Nephron progenitor cell (in vitro differentiated cells): ENCODE results near the gene IRX6.

ENCODE experiments used
- DNase-seq: peaks from one replicate; pipeline ENCODE4 v3.0.0; 2021
- H3K27ac Mint-ChIP-seq: 2 replicates; pipeline ENCODE4 v1.8.0; 2021; ENCODE audit warnings: mild to moderate bottlenecking, moderate library complexity, mixed read lengths
- H3K27me3 Mint-ChIP-seq: 2 replicates; pipeline ENCODE4 v1.8.0; 2021; ENCODE audit warnings: mild to moderate bottlenecking, low read depth, mixed read lengths; ENCODE audit not compliant: poor library complexity
- H3K36me3 Mint-ChIP-seq: 2 replicates; pipeline ENCODE4 v1.8.0; 2021; ENCODE audit warnings: low read depth, mixed read lengths
- H3K4me1 Mint-ChIP-seq: 2 replicates; pipeline ENCODE4 v1.8.0; 2021; ENCODE audit warnings: mixed read lengths
- H3K4me3 Mint-ChIP-seq: 2 replicates; pipeline ENCODE4 v1.8.0; 2021; ENCODE audit warnings: mild to moderate bottlenecking, moderate library complexity, mixed read lengths
- H3K9me3 Mint-ChIP-seq: 2 replicates; pipeline ENCODE4 v1.8.0; 2021; ENCODE audit warnings: mild to moderate bottlenecking, moderate library complexity, mixed read lengths
- CTCF ChIP-seq: fragments of 200-600 bp; sonication (generic); IDR thresholded peaks from 2 replicates; pipeline ENCODE4 v1.5.0; 2021; ENCODE audit warnings: antibody characterized with exemption

Gene IRX6

GRCh38 chr16:55280587-55280986, 43.4 kb upstream of the IRX6 start:
- no peak overlapping the region for H3K4me3 Mint-ChIP-seq
- DNase-seq = no peak
- no peak overlapping the region for H3K27ac Mint-ChIP-seq
- H3K36me3 Mint-ChIP-seq = no peaks in the 10 kb centered on the region
- TF ChIP-seq CTCF = no peak
- peaks cover 19% of the 10 kb centered on the region for H3K4me1 Mint-ChIP-seq
- H3K9me3 Mint-ChIP-seq = no peaks in the 10 kb centered on the region
- peaks cover 29% of the 10 kb centered on the region for H3K27me3 Mint-ChIP-seq

GRCh38 chr16:55282441-55282840, 41.6 kb upstream of the IRX6 start:
- Mint-ChIP-seq H3K4me3 (no peak overlapping the region), H3K27me3 (peaks cover 22% of the 10 kb centered on the region), H3K4me1 (peaks cover 19% of the 10 kb centered on the region), H3K27ac (no peak overlapping the region), H3K9me3 (peaks cover 6% of the 10 kb centered on the region), H3K36me3 (peaks cover 4% of the 10 kb centered on the region)
- no peak for DNase-seq
- TF ChIP-seq CTCF = no peak

DNA sequence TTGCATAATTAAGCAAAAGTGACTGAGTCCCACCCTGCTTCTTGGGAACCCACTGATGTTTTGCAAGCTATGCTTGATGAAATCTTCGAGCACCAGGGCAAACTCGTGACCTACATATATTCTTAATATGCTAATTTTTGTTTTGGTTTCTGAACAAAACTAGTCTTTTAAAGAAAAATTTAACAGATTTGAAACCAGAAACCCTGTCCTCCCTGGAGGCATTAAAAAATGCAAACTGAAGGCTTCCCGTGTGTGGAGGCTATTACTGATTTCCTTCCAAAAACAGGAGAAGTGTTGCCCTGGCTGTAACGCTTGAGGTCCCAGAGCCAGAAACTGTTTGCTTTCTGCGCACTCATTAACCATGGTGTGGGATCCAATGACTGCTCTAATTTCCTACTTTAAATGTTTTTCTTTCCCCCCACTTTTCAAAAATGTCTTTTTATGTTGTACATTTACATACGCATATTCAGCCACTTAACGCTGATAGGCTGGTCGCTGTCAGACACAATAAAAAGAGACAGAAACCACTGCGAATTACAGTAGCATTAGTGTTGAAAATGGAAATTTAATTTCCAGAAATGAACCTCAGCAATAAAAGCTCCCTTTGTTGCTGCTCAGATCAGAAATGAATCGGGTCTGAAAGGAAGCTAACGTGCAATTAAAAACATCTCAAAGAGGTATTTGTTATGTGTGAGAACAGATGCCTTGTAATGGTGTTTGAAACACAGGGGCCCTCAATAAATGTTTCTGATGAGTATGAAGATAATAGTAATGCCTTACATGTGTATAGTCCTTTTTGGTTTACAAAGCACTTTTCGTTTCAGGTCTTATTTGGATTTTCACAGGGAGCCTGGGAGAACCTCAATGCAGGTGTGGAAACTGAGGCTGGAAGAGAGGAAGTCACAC, 39.9 kb upstream of the IRX6 start:
- no peak for TF ChIP-seq CTCF
- Mint-ChIP-seq H3K4me3 (no peak overlapping the region), H3K9me3 (peaks cover 21% of the 10 kb centered on the region), H3K27me3 (peaks cover 8% of the 10 kb centered on the region), H3K36me3 (peaks cover 5% of the 10 kb centered on the region), H3K4me1 (peaks cover 19% of the 10 kb centered on the region), H3K27ac (no peak overlapping the region)
- DNase-seq = no peak

DNA sequence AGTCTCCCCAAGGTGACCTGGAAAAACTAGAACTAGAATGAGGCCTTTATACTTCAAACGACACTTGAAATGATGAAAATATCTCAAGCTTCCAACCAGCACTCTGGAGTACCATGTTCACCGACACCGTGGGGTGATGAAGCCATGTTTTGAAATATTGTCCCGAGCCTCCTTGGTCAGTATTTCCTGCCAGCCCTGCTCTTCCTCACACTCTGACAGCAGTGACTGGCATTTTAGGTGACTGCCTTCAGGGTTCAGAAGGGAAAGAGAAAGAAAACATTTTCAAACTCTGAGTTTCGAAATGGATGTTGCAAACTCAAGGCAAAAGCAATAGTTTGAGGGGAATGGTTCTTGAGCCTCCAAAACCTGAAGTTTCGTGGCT, 39.3 kb upstream of the IRX6 start:
- no peak for DNase-seq
- Mint-ChIP-seq H3K4me3 (no peak overlapping the region), H3K36me3 (peaks cover 5% of the 10 kb centered on the region), H3K27me3 (peaks cover 4% of the 10 kb centered on the region), H3K27ac (peak overlapping the region; percentile 84), H3K9me3 (peaks cover 21% of the 10 kb centered on the region), H3K4me1 (peaks cover 19% of the 10 kb centered on the region)
- TF ChIP-seq CTCF = no peak

GRCh38 chr16:55285586-55285985, 38.4 kb upstream of the IRX6 start:
- Mint-ChIP-seq H3K9me3 (peaks cover 21% of the 10 kb centered on the region), H3K4me1 (peaks cover 19% of the 10 kb centered on the region), H3K27me3 (peaks cover 10% of the 10 kb centered on the region), H3K27ac (no peak overlapping the region), H3K36me3 (peaks cover 5% of the 10 kb centered on the region), H3K4me3 (no peak overlapping the region)
- no peak for TF ChIP-seq CTCF
- DNase-seq = no peak

- TF ChIP-seq CTCF = no peak
- no peak for DNase-seq
- Mint-ChIP-seq H3K4me3 (no peak overlapping the region), H3K4me1 (peaks cover 25% of the 10 kb centered on the region), H3K36me3 (peaks cover 5% of the 10 kb centered on the region), H3K27ac (no peak overlapping the region), H3K27me3 (peaks cover 15% of the 10 kb centered on the region), H3K9me3 (peaks cover 21% of the 10 kb centered on the region)
Observed at GRCh38 chr16:55289353-55289752, 34.6 kb upstream of the IRX6 start.
